Gastrocnemius medialis (tissue), 4 donors: ENCODE data around the gene RICTOR.

Experiments used
- CTCF ChIP-seq, 5 experiments: fragments of 450-650 bp in 3 of 5; fragments of 200-600 bp in 2 of 5; sonication (generic) in 2 of 5; IDR thresholded peaks in 4 of 5; conservative IDR thresholded peaks in 1 of 5; 1 replicate in 4 of 5; 2 replicates in 1 of 5; pipeline ENCODE4 v1.5.1; 2016 to 2019; ENCODE audit warnings: antibody characterized with exemption in 5 of 5, mild to moderate bottlenecking in 3 of 5, moderate library complexity in 3 of 5
- POLR2A ChIP-seq, 2 donors: fragments of 450-650 bp; IDR thresholded peaks; one replicate each; pipeline ENCODE4 v1.6.1; 2017; ENCODE audit warnings: antibody characterized with exemption in 2 of 2, mild to moderate bottlenecking in 2 of 2, moderate library complexity in 2 of 2

GRCh38 chr5:39013938-39014337, 60.3 kb downstream of the RICTOR start:
- no peak for TF ChIP-seq CTCF (IDR thresholded peaks at IDR 0.05 in 4 of 5, conservative IDR thresholded peaks at IDR 0.05 in 1 of 5)
- TF ChIP-seq POLR2A (IDR thresholded peaks at IDR 0.05): no peak
